K562 (cell line): ENCODE data around the gene ZNF487. TPM values are rescaled to one million over a fixed set of nuclear protein-coding genes. Genes with fewer than 3 reads are reported as not detected.

ENCODE experiments used
- BCLAF1 ChIP-seq, 2 experiments: fragments of 450-650 bp in 1 of 2; IDR thresholded peaks; 2 replicates each; pipeline ENCODE4 v1.6.1; 2011 to 2017; ENCODE audit warnings: low read depth in 2 of 2, antibody characterized with exemption in 1 of 2, borderline replicate concordance in 1 of 2, low read length in 1 of 2, mild to moderate bottlenecking in 1 of 2, mixed read lengths in 1 of 2; ENCODE audit not compliant: control insufficient read depth in 1 of 2
- CBFB ChIP-seq: sonication (generic); formaldehyde crosslinking; IDR thresholded peaks from 2 replicates; pipeline ENCODE4 v1.4.0; 2020; ENCODE audit warnings: mild to moderate bottlenecking, missing genetic modification reagents
- DPF2 ChIP-seq: fragments of 450-650 bp; IDR thresholded peaks from 2 replicates; pipeline ENCODE4 v1.6.1; 2016
- LCOR ChIP-seq: sonication (generic); formaldehyde crosslinking; IDR thresholded peaks from 2 replicates; pipeline ENCODE4 v1.8.0; 2022; ENCODE audit warnings: mild to moderate bottlenecking, missing genetic modification reagents
- MLLT1 ChIP-seq, 2 experiments: fragments of 450-650 bp; IDR thresholded peaks; 2 replicates each; pipeline ENCODE4 v1.6.1; 2016
- MYBL2 ChIP-seq, 2 experiments: fragments of 450-650 bp in 1 of 2; sonication (generic) in 1 of 2; formaldehyde crosslinking in 1 of 2; IDR thresholded peaks; 2 replicates each; pipeline versions ENCODE4 v1.6.1 to v1.8.1; 2017 to 2022; ENCODE audit warnings: borderline replicate concordance in 1 of 2, inconsistent platforms in 1 of 2, low read depth in 1 of 2, mild to moderate bottlenecking in 1 of 2, missing genetic modification reagents in 1 of 2, moderate library complexity in 1 of 2
- NR2C2 ChIP-seq, 2 experiments: fragments of 200-800 bp in 1 of 2; sonication (Bioruptor generic) in 1 of 2; sonication (generic) in 1 of 2; formaldehyde crosslinking in 1 of 2; IDR thresholded peaks; 2 replicates each; pipeline versions ENCODE4 v1.6.1 to v1.8.0; 2016 to 2022; ENCODE audit warnings: mild to moderate bottlenecking in 1 of 2, missing compliant biosample characterization in 1 of 2, missing genetic modification characterization in 1 of 2, missing genetic modification reagents in 1 of 2
- NR3C1 ChIP-seq: sonication (generic); formaldehyde crosslinking; IDR thresholded peaks from 2 replicates; pipeline ENCODE4 v1.8.1; 2022; ENCODE audit warnings: missing genetic modification reagents
- USF1 ChIP-seq: sonication (generic); formaldehyde crosslinking; IDR thresholded peaks from 2 replicates; pipeline ENCODE4 v1.9.0; 2022; ENCODE audit warnings: mild to moderate bottlenecking, missing genetic modification reagents
- YY1 ChIP-seq, 3 experiments: IDR thresholded peaks; 2 replicates each; pipeline ENCODE4 v1.6.1; 2011; ENCODE audit warnings: low read length in 2 of 3, mild to moderate bottlenecking in 2 of 3, moderate library complexity in 2 of 3, borderline replicate concordance in 1 of 3, control low read depth in 1 of 3, low read depth in 1 of 3; ENCODE audit not compliant: insufficient read depth in 3 of 3, insufficient replicate concordance in 2 of 3, control insufficient read depth in 1 of 3, insufficient read length in 1 of 3; ENCODE audit errors: extremely low read depth in 1 of 3
- ZFP36 ChIP-seq: fragments of 150-350 bp; IDR thresholded peaks from 2 replicates; pipeline ENCODE4 v1.6.1; 2018; ENCODE audit warnings: low read length, low read depth; ENCODE audit not compliant: partially characterized antibody
- ZFP91 ChIP-seq: sonication (generic); formaldehyde crosslinking; IDR thresholded peaks from 2 replicates; pipeline ENCODE4 v1.8.0; 2022; ENCODE audit warnings: mild to moderate bottlenecking, missing genetic modification reagents
- ZFX ChIP-seq: sonication (generic); formaldehyde crosslinking; IDR thresholded peaks from 2 replicates; pipeline ENCODE4 v1.8.0; 2022; ENCODE audit warnings: mild to moderate bottlenecking, missing genetic modification reagents, moderate library complexity
- ZNF133 ChIP-seq: fragments of 250-450 bp; sonication (Bioruptor Pico); IDR thresholded peaks from 2 replicates; pipeline ENCODE4 v1.4.0; 2020; ENCODE audit warnings: mild to moderate bottlenecking
- ZNF143 ChIP-seq: sonication (generic); formaldehyde crosslinking; IDR thresholded peaks from 2 replicates; pipeline ENCODE4 v1.9.0; 2022; ENCODE audit warnings: mild to moderate bottlenecking, missing genetic modification reagents
- ZNF274 ChIP-seq: IDR thresholded peaks from 2 replicates; pipeline ENCODE4 v1.6.1; 2011; ENCODE audit warnings: low read depth, mild to moderate bottlenecking, low read length, moderate library complexity, borderline replicate concordance
- ZNF668 ChIP-seq: fragments of 250-450 bp; sonication (Bioruptor Pico); IDR thresholded peaks from 2 replicates; pipeline ENCODE4 v1.8.0; 2022; ENCODE audit warnings: mild to moderate bottlenecking, inconsistent platforms
- polyA plus RNA-seq, 8 experiments: library from polyadenylated mRNA; depleted of rRNA in 4 of 8; stranded (reverse) in 5 of 8; unstranded in 3 of 8; fragments of >200 nt; fragmentation: Nextera tagmentation in 2 of 8; fragmentation: Illumina TruSeq in 1 of 8; extraction: Ambion mirVana in 2 of 8; extraction: Trizol in 1 of 8; gene quantifications; 2 replicates each; pipeline versions ENCODE4 v1.2.1 to v1.2.3, GENCODE V29; 2011 to 2014; ENCODE audit warnings: inconsistent platforms in 1 of 8, missing spikeins in 1 of 8
- total RNA-seq, 7 experiments: library from RNA; depleted of rRNA in 6 of 7; stranded (reverse); fragments of >200 nt in 6 of 7; fragmentation: Illumina TruSeq in 2 of 7; extraction: Trizol in 2 of 7; gene quantifications; 2 replicates each; pipeline versions ENCODE4 v1.2.1 to v1.2.3, GENCODE V29; 2011 to 2021; ENCODE audit warnings: low replicate concordance in 1 of 7

Gene ZNF487
- total and polyA plus RNA-seq, 9 of the 15 experiments (the other 6 are each of a cell fraction or from before 2014, with no cell fraction given), result 1.9 to 6.5 (median 4.2) TPM

- TF ChIP-seq LCOR (CRISPR knock-in tag) (no peak), MLLT1 (IDR thresholded peaks at IDR 0.05) (no peak), ZNF274 (no peak), ZNF143 (CRISPR knock-in tag) (no peak), ZFX (peak; percentile 61), ZNF133 (CRISPR knock-in tag) (no peak), USF1 (CRISPR knock-in tag) (peak; percentile 72), YY1 (IDR thresholded peaks at IDR 0.05; ENCODE audit: borderline replicate concordance in 1 of 3, control insufficient read depth in 1 of 3, extremely low read depth in 1 of 3, insufficient read depth in 3 of 3, insufficient read length in 1 of 3, insufficient replicate concordance in 2 of 3, low read depth in 1 of 3, low read length in 2 of 3) (peak; percentile 6 to 36 (median 8)), DPF2 (peak; percentile 72), ZFP36 (no peak), CBFB (CRISPR knock-in tag) (peak; percentile 59; the same call in 1 of the 2 replicates), ZNF668 (CRISPR knock-in tag) (no peak), NR2C2 (CRISPR knock-in tag; IDR thresholded peaks at IDR 0.05) (0 out of 2 replicates have a peak, but pooled peaks have one; percentile 40), NR2C2 (tag; IDR thresholded peaks at IDR 0.05) (peak; percentile 77), MYBL2 (IDR thresholded peaks at IDR 0.05; ENCODE audit: low read depth) (no peak), MYBL2 (CRISPR knock-in tag; IDR thresholded peaks at IDR 0.05; ENCODE audit: borderline replicate concordance) (no peak), NR3C1 (CRISPR knock-in tag) (no peak), ZFP91 (CRISPR knock-in tag) (no peak), BCLAF1 (IDR thresholded peaks at IDR 0.05; ENCODE audit: borderline replicate concordance in 1 of 2, control insufficient read depth in 1 of 2, low read depth in 2 of 2, low read length in 1 of 2) (no peak)
Observed at GRCh38 chr10:43420369-43421200, 16.3 kb upstream of the ZNF487 start (continued).
